Measurements from ENCODE around the gene OPCML.

- TF ChIP-seq POLR2AphosphoS5 (IDR thresholded peaks at IDR 0.05; ENCODE audit: low read depth) (no peak), EZH2 (IDR thresholded peaks at IDR 0.05; ENCODE audit: low read depth, unreplicated experiment) (no peak)
- TF ChIP-seq, protein P1, sequence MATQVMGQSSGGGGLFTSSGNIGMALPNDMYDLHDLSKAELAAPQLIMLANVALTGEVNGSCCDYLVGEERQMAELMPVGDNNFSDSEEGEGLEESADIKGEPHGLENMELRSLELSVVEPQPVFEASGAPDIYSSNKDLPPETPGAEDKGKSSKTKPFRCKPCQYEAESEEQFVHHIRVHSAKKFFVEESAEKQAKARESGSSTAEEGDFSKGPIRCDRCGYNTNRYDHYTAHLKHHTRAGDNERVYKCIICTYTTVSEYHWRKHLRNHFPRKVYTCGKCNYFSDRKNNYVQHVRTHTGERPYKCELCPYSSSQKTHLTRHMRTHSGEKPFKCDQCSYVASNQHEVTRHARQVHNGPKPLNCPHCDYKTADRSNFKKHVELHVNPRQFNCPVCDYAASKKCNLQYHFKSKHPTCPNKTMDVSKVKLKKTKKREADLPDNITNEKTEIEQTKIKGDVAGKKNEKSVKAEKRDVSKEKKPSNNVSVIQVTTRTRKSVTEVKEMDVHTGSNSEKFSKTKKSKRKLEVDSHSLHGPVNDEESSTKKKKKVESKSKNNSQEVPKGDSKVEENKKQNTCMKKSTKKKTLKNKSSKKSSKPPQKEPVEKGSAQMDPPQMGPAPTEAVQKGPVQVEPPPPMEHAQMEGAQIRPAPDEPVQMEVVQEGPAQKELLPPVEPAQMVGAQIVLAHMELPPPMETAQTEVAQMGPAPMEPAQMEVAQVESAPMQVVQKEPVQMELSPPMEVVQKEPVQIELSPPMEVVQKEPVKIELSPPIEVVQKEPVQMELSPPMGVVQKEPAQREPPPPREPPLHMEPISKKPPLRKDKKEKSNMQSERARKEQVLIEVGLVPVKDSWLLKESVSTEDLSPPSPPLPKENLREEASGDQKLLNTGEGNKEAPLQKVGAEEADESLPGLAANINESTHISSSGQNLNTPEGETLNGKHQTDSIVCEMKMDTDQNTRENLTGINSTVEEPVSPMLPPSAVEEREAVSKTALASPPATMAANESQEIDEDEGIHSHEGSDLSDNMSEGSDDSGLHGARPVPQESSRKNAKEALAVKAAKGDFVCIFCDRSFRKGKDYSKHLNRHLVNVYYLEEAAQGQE (IDR thresholded peaks at IDR 0.05; ENCODE audit: unreplicated experiment): no peak
- TF ChIP-seq, protein P2, sequence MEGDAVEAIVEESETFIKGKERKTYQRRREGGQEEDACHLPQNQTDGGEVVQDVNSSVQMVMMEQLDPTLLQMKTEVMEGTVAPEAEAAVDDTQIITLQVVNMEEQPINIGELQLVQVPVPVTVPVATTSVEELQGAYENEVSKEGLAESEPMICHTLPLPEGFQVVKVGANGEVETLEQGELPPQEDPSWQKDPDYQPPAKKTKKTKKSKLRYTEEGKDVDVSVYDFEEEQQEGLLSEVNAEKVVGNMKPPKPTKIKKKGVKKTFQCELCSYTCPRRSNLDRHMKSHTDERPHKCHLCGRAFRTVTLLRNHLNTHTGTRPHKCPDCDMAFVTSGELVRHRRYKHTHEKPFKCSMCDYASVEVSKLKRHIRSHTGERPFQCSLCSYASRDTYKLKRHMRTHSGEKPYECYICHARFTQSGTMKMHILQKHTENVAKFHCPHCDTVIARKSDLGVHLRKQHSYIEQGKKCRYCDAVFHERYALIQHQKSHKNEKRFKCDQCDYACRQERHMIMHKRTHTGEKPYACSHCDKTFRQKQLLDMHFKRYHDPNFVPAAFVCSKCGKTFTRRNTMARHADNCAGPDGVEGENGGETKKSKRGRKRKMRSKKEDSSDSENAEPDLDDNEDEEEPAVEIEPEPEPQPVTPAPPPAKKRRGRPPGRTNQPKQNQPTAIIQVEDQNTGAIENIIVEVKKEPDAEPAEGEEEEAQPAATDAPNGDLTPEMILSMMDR (conservative IDR thresholded peaks at IDR 0.05; ENCODE audit: low read depth in 2 of 2): no peak
Measured at GRCh38 chr11:132620423-132620822, 911.9 kb downstream of the OPCML start.

All from GM23338 (cell line).